GM12872 (cell line): Measurements from ENCODE around the gene TEN1.

Experiments used
- CTCF ChIP-seq: IDR thresholded peaks from 3 replicates; pipeline ENCODE4 v1.5.1; 2011; ENCODE audit warnings: low read depth, mild to moderate bottlenecking, low read length, moderate library complexity; ENCODE audit not compliant: insufficient read depth

TEN1 gene

GRCh38 chr17:75978938-75979704 lies at the start of gene TEN1, which contains the start of gene ACOX1:
Gene TEN1, plus strand, starts transcription at chr17:75979240. Its CDS starts 6,953 bp downstream, at chr17:75986193.
Gene ACOX1, minus strand, starts transcription at chr17:75979166. Its CDS starts 93 bp downstream, at chr17:75979073.
- peak; percentile 23 for TF ChIP-seq CTCF

- no peak for TF ChIP-seq CTCF
These were observed 48.0 kb upstream of the TEN1 start for GRCh38 chr17:75931062-75931461.

- no peak for TF ChIP-seq CTCF
These were observed 46.2 kb upstream of the TEN1 start for GRCh38 chr17:75932852-75933251.

- TF ChIP-seq CTCF = no peak
These were observed 45.2 kb upstream of the TEN1 start for GRCh38 chr17:75933808-75934207.

- TF ChIP-seq CTCF = no peak
These were observed 41.4 kb upstream of the TEN1 start for GRCh38 chr17:75937652-75938051.

GRCh38 chr17:75940727-75941441 lies 38.2 kb upstream of the TEN1 start, which contains the start of gene FBF1:
Gene FBF1, minus strand, starts transcription at chr17:75941042. Its CDS starts 2,893 bp downstream, at chr17:75938149.
- TF ChIP-seq CTCF = no peak

- TF ChIP-seq CTCF = no peak
These were observed 37.6 kb upstream of the TEN1 start for GRCh38 chr17:75941442-75941819.
